Retinal pigment epithelial cell (primary cell): ENCODE measurements around the gene LRRC30.
"Not testable (repeated sequence)": the region's sequence is repeated elsewhere in the genome, so short reads cannot be mapped to it uniquely, and the experiment has no call there.

Experiments
- DNase-seq: peaks from one replicate; pipeline ENCODE4 v3.0.0-alpha.2; 2010; ENCODE audit warnings: low read depth
- H3K4me3 ChIP-seq: 2 replicates; pipeline ENCODE4 v1.5.1; 2011; ENCODE audit warnings: mild to moderate bottlenecking, low read length, control low read depth, moderate library complexity
- CTCF ChIP-seq: conservative IDR thresholded peaks from 2 replicates; pipeline ENCODE4 v1.5.1; 2011; ENCODE audit warnings: low read depth, low read length, control low read depth, inconsistent platforms

LRRC30 gene

GRCh38 chr18:7198326-7198725, 32.6 kb upstream of the LRRC30 start:
- DNase-seq = no peak
- no peak overlapping the region for H3K4me3 ChIP-seq
- no peak for TF ChIP-seq CTCF

GRCh38 chr18:7201096-7201495, 29.8 kb upstream of the LRRC30 start:
- DNase-seq = no peak
- no peak overlapping the region for H3K4me3 ChIP-seq
- TF ChIP-seq CTCF = no peak

- no peak overlapping the region for H3K4me3 ChIP-seq
- DNase-seq = no peak
- TF ChIP-seq CTCF = no peak
Observed at GRCh38 chr18:7202169-7202568, 28.7 kb upstream of the LRRC30 start.

- not testable (repeated sequence) for DNase-seq, H3K4me3 ChIP-seq
Observed at GRCh38 chr18:7203601-7204000, 27.3 kb upstream of the LRRC30 start.

- no peak overlapping the region for H3K4me3 ChIP-seq
- TF ChIP-seq CTCF = no peak
- DNase-seq = no peak
Observed at GRCh38 chr18:7205346-7205745, 25.5 kb upstream of the LRRC30 start.

- no peak overlapping the region for H3K4me3 ChIP-seq
- TF ChIP-seq CTCF = no peak
- DNase-seq = no peak
Observed at GRCh38 chr18:7206217-7206616, 24.7 kb upstream of the LRRC30 start.

- H3K4me3 ChIP-seq = no peak overlapping the region
- TF ChIP-seq CTCF = no peak
- no peak for DNase-seq
Observed at GRCh38 chr18:7207366-7207915, 23.4 kb upstream of the LRRC30 start.
